ENCODE results near the gene TBCK. TPM values are rescaled to one million over a fixed set of nuclear protein-coding genes. Genes with fewer than 3 reads are reported as not detected.

The TBCK gene
- total and polyA plus RNA-seq, 2 of the 13 experiments (the other 11 are each of a cell fraction or from before 2014, with no cell fraction given) = 51.0 to 62.4 TPM

GRCh38 chr4:106019771-106020170, 296.2 kb downstream of the TBCK start:
- H3K36me3 ChIP-seq (replicated peaks in 1 of 2; ENCODE audit: control insufficient read depth in 1 of 2, insufficient read depth in 2 of 2, low read length in 2 of 2) = no peaks in the 10 kb centered on the region
- ATAC-seq (no peak), FAIRE-seq (no peak), DNase-seq (ENCODE audit: low spot score) (no peak)
- H3K27ac ChIP-seq (ENCODE audit: extremely low read length, insufficient read depth, low read length) = no peak overlapping the region
- ChIA-PET POLR2A (no interaction called here), CTCF (ENCODE audit: low intra/inter-chr PET ratio, low total read pairs) (no interaction called here)
- H3K27me3 ChIP-seq (ENCODE audit: control insufficient read depth in 1 of 2, insufficient read depth in 2 of 2, low read length in 2 of 2) = no peaks in the 10 kb centered on the region
- in situ Hi-C loops (cut with HindIII; ENCODE audit: extremely low pct_ligation_motif_present, low pct_unique_long_range_greater_than_20kb) (no loop called here), intact Hi-C loops (cut with micrococcal nuclease; ENCODE audit: unreplicated experiment) (no loop called here)
- peaks cover 7% of the 10 kb centered on the region; the same call in 1 of the 2 replicates for H3K9me3 ChIP-seq (ENCODE audit: low read length)
- no peak overlapping the region for H3K4me3 ChIP-seq (replicated peaks in 1 of 3; ENCODE audit: insufficient read depth in 1 of 3, low read depth in 2 of 3, low read length in 3 of 3)
- no peak overlapping the region for H2AFZ ChIP-seq (ENCODE audit: low read length)
- H3K4me1 ChIP-seq (ENCODE audit: insufficient read depth, low read length) = no peaks in the 10 kb centered on the region
- H4K20me1 ChIP-seq (ENCODE audit: insufficient read depth, low read length) = no peaks in the 10 kb centered on the region
- H3K9ac ChIP-seq (ENCODE audit: insufficient read depth, low read depth, low read length) = no peak overlapping the region
- no peak overlapping the region for H3K4me2 ChIP-seq (ENCODE audit: low read depth, low read length)
- H3K79me2 ChIP-seq (ENCODE audit: insufficient read depth, low read length) = no peaks in the 10 kb centered on the region
- TF ChIP-seq ZBTB25 (CRISPR knock-in tag; IDR thresholded peaks at IDR 0.05) = no peak
- no peak for TF ChIP-seq PAWR (CRISPR knock-in tag; IDR thresholded peaks at IDR 0.05; ENCODE audit: borderline replicate concordance)
- no peak for TF ChIP-seq FLYWCH1 (CRISPR knock-in tag; IDR thresholded peaks at IDR 0.05)
- TF ChIP-seq MXD3 (CRISPR knock-in tag; IDR thresholded peaks at IDR 0.05) = no peak
- TF ChIP-seq SRSF1 (optimal IDR thresholded peaks at IDR 0.05; ENCODE audit: low read depth, low read length) = no peak
- no peak for TF ChIP-seq ZNF460 (CRISPR knock-in tag; IDR thresholded peaks at IDR 0.05; ENCODE audit: borderline replicate concordance)
- TF ChIP-seq CTCF (CRISPR knock-in tag; IDR thresholded peaks at IDR 0.05) = no peak
- TF ChIP-seq ZNF230 (CRISPR knock-in tag; IDR thresholded peaks at IDR 0.05) = no peak
- TF ChIP-seq EED (CRISPR knock-in tag; IDR thresholded peaks at IDR 0.05) = no peak
- TF ChIP-seq TAF1 (CRISPR knock-in tag; IDR thresholded peaks at IDR 0.05) = no peak
- TF ChIP-seq PCBP1 (IDR thresholded peaks at IDR 0.05; ENCODE audit: borderline replicate concordance, low read depth, low read length) = no peak
- BruUV-seq (replicated peaks) = no TSS peak
